SK-N-SH (cell line): ENCODE measurements around the gene INIP. TPM values are rescaled to one million over a fixed set of nuclear protein-coding genes. Genes with fewer than 3 reads are reported as not detected.

Experiments used
- CTCF ChIA-PET: fragments of 300-600, 350-600 bp; formaldehyde crosslinking; extraction: SDS; loops from one replicate; lab custom pipeline; 2021; lab: Yijun Ruan, JAX
- POLR2A ChIA-PET: fragments of 350-600 bp; sonication (Branson Sonifier 250); formaldehyde crosslinking; extraction: SDS; loops from one replicate; lab custom pipeline; 2020; ENCODE audit warnings: antibody characterized with exemption, inconsistent platforms; lab: Yijun Ruan, JAX
- DNase-seq: peaks from one replicate; pipeline ENCODE4 v3.0.0; 2012
- H2AFZ ChIP-seq: fragments of 200-600 bp; sonication (generic); 2 replicates; pipeline ENCODE4 v1.8.1; 2016; ENCODE audit warnings: antibody characterized with exemption, mild to moderate bottlenecking, low read depth
- H3F3A ChIP-seq: fragments of 200-600 bp; sonication (generic); replicated peaks from 2 replicates; pipeline ENCODE3; 2016; ENCODE audit warnings: antibody characterized with exemption, mild to moderate bottlenecking; ENCODE audit not compliant: insufficient read depth
- H3K27ac ChIP-seq, 2 experiments: fragments of 200-500 bp in 1 of 2; fragments of 200-600 bp in 1 of 2; sonication (Bioruptor generic) in 1 of 2; sonication (generic), shearing (Covaris generic) in 1 of 2; 2 replicates each; pipeline versions ENCODE4 v1.5.1 to v1.6.1; 2014 to 2016; ENCODE audit warnings: low read depth in 2 of 2, inconsistent platforms in 1 of 2, low read length in 1 of 2, mild to moderate bottlenecking in 1 of 2, mixed read lengths in 1 of 2
- H3K27me3 ChIP-seq: fragments of 200-600 bp; sonication (generic), shearing (Covaris generic); 2 replicates; pipeline ENCODE4 v1.6.1; 2016; ENCODE audit warnings: mixed run types; ENCODE audit not compliant: insufficient read depth
- H3K36me3 ChIP-seq, 2 experiments: fragments of 200-500 bp in 1 of 2; fragments of 200-600 bp in 1 of 2; sonication (Bioruptor generic) in 1 of 2; sonication (generic) in 1 of 2; replicated peaks in 1 of 2; 2 replicates each; pipeline versions ENCODE3 to v1.5.1; 2014 to 2016; ENCODE audit warnings: low read length in 1 of 2, mild to moderate bottlenecking in 1 of 2; ENCODE audit not compliant: insufficient read depth in 2 of 2, control insufficient read depth in 1 of 2
- H3K4me1 ChIP-seq, 2 experiments: fragments of 200-500 bp in 1 of 2; fragments of 200-600 bp in 1 of 2; sonication (Bioruptor generic) in 1 of 2; sonication (generic), shearing (Covaris generic) in 1 of 2; 2 replicates each; pipeline versions ENCODE4 v1.5.1 to v1.6.1; 2014 to 2016; ENCODE audit warnings: low read depth in 1 of 2, low read length in 1 of 2, mixed run types in 1 of 2; ENCODE audit not compliant: insufficient read depth in 2 of 2, control insufficient read depth in 1 of 2
- H3K4me2 ChIP-seq: fragments of 200-600 bp; sonication (generic), shearing (Covaris generic); 2 replicates; pipeline ENCODE4 v1.6.1; 2017; ENCODE audit warnings: mixed run types
- H3K4me3 ChIP-seq, 2 experiments: fragments of 200-500 bp in 1 of 2; fragments of 200-600 bp in 1 of 2; sonication (Bioruptor generic) in 1 of 2; sonication (generic), shearing (Covaris generic) in 1 of 2; 2 replicates each; pipeline versions ENCODE4 v1.5.1 to v1.8.1; 2014 to 2016; ENCODE audit warnings: low read depth in 2 of 2, inconsistent platforms in 1 of 2, low read length in 1 of 2, mild to moderate bottlenecking in 1 of 2, mixed read lengths in 1 of 2, moderate library complexity in 1 of 2
- H3K79me2 ChIP-seq: fragments of 200-600 bp; sonication (generic); 2 replicates; pipeline ENCODE4 v1.8.1; 2017; ENCODE audit warnings: mild to moderate bottlenecking; ENCODE audit not compliant: insufficient read depth
- H3K9ac ChIP-seq: fragments of 200-600 bp; sonication (generic); 2 replicates; pipeline ENCODE4 v1.6.1; 2017; ENCODE audit warnings: mixed run types
- H3K9me2 ChIP-seq: fragments of 200-600 bp; sonication (generic); 2 replicates; pipeline ENCODE4 v1.6.1; 2017; ENCODE audit warnings: mixed run types
- H3K9me3 ChIP-seq: fragments of 200-600 bp; sonication (generic); 2 replicates; pipeline ENCODE4 v1.6.1; 2017; ENCODE audit warnings: mixed run types, mild to moderate bottlenecking, moderate library complexity
- H4K20me1 ChIP-seq: fragments of 200-600 bp; sonication (generic); 2 replicates; pipeline ENCODE4 v1.6.1; 2017; ENCODE audit warnings: mild to moderate bottlenecking, mixed run types; ENCODE audit not compliant: insufficient read depth
- EP300 ChIP-seq, 2 experiments: IDR thresholded peaks; 2 replicates each; pipeline versions ENCODE4 v1.4.0 to v1.6.1; 2012; ENCODE audit warnings: borderline replicate concordance in 1 of 2, low read depth in 1 of 2, low read length in 1 of 2
- GABPA ChIP-seq: IDR thresholded peaks from 2 replicates; pipeline ENCODE4 v1.4.0; 2012; ENCODE audit warnings: low read depth, mild to moderate bottlenecking
- JUND ChIP-seq: IDR thresholded peaks from 2 replicates; pipeline ENCODE4 v1.4.0; 2012
- MEF2A ChIP-seq: IDR thresholded peaks from 2 replicates; pipeline ENCODE4 v1.4.0; 2012; ENCODE audit warnings: low read depth, borderline replicate concordance
- NFIC ChIP-seq: IDR thresholded peaks from 2 replicates; pipeline ENCODE4 v1.4.0; 2012; ENCODE audit warnings: borderline replicate concordance
- RAD21 ChIP-seq: IDR thresholded peaks from 2 replicates; pipeline ENCODE4 v1.6.1; 2012; ENCODE audit warnings: mild to moderate bottlenecking, low read length
- RFX5 ChIP-seq: IDR thresholded peaks from 2 replicates; pipeline ENCODE4 v1.6.1; 2012; ENCODE audit warnings: mild to moderate bottlenecking, improper control_type of control experiment, low read length
- SIN3A ChIP-seq: IDR thresholded peaks from 2 replicates; pipeline ENCODE4 v1.6.1; 2012; ENCODE audit warnings: low read depth, mild to moderate bottlenecking, low read length, moderate library complexity, borderline replicate concordance
- SMC3 ChIP-seq: IDR thresholded peaks from 2 replicates; pipeline ENCODE4 v1.6.1; 2012; ENCODE audit warnings: low read depth, low read length, improper control_type of control experiment
- TAF1 ChIP-seq: IDR thresholded peaks from 2 replicates; pipeline ENCODE4 v1.6.1; 2012; ENCODE audit warnings: low read depth, mild to moderate bottlenecking, low read length, moderate library complexity, borderline replicate concordance
- TCF12 ChIP-seq: IDR thresholded peaks from 2 replicates; pipeline ENCODE4 v1.4.0; 2012
- TEAD4 ChIP-seq: IDR thresholded peaks from 2 replicates; pipeline ENCODE4 v1.4.0; 2012; ENCODE audit warnings: mild to moderate bottlenecking, borderline replicate concordance; ENCODE audit not compliant: insufficient read depth
- WGBS: methylation state at CpG from one replicate; pipeline ENCODE4 v1.1.6; 2017; ENCODE audit warnings: low lambda C conversion rate; 5-methylcytosine and 5-hydroxymethylcytosine counted together
- polyA plus RNA-seq, 3 experiments: library from polyadenylated mRNA; depleted of rRNA; stranded (reverse); fragments of >200 nt; gene quantifications; 2 replicates each; pipeline ENCODE4 v1.2.3, GENCODE V29; 2012
- TF ChIP-seq, protein P1 (sequence below): IDR thresholded peaks from 2 replicates; pipeline ENCODE4; 2012
- TF ChIP-seq, protein P2 (sequence below): fragments of 200-600 bp; sonication (generic); IDR thresholded peaks from 2 replicates; pipeline ENCODE4 v1.6.1; 2017; ENCODE audit warnings: antibody characterized with exemption, mild to moderate bottlenecking, moderate library complexity
- TF ChIP-seq, protein P3 (sequence below): IDR thresholded peaks from 2 replicates; pipeline ENCODE4 v1.6.1; 2012; ENCODE audit warnings: mild to moderate bottlenecking, low read depth, low read length, moderate library complexity

INIP gene
- polyA plus RNA-seq, 1 of the 3 experiments (the other 2 are of a cell fraction) = 7.9 TPM

DNA sequence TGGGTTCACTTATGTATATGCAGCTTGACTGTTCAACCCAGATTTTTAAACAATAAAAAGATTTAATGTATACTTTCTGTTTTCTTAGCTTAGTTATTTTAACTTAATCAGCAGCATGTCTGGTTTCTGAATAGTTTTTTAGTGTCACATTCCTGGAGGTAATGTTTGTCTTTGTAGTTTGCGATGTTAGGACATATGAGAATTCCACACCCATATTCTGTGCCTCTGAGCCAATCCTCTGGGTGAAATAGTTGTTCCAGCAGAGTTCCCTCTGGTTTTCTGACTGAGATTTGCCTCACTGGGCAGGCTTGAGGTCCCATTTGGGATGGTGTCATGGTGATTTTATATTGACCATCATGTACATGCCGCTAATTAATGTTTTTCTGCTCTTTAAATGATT lies 48.6 kb downstream of the INIP start:
- Histone ChIP-seq H3K9ac (no peak overlapping the region), H4K20me1 (no peaks in the 10 kb centered on the region), H3K4me3 (no peak overlapping the region), H3K9me2 (no peaks in the 10 kb centered on the region), H3K27me3 (no peaks in the 10 kb centered on the region), H3K27ac (no peak overlapping the region), H3K79me2 (no peaks in the 10 kb centered on the region), H3K4me2 (no peak overlapping the region), H3K9me3 (no peaks in the 10 kb centered on the region), H3K4me1 (peaks cover 0 to 7% of the 10 kb centered on the region in 2 experiments; a peak in 1 of 4 replicates), H3K36me3 (no peaks in the 10 kb centered on the region), H2AFZ (no peak overlapping the region), H3F3A (peaks cover 5% of the 10 kb centered on the region)
- WGBS = 92% methylated on average over 2 of the region's 2 CpGs
- ChIA-PET POLR2A (no interaction called here), CTCF (no interaction called here)
- DNase-seq = no peak
- TF ChIP-seq EP300 (IDR thresholded peaks at IDR 0.05; ENCODE audit: borderline replicate concordance in 1 of 2, low read depth in 1 of 2, low read length in 1 of 2) = no peak
- no peak for TF ChIP-seq SIN3A
- TF ChIP-seq TCF12 = no peak
- TF ChIP-seq TEAD4 = no peak
- TF ChIP-seq, protein P1, sequence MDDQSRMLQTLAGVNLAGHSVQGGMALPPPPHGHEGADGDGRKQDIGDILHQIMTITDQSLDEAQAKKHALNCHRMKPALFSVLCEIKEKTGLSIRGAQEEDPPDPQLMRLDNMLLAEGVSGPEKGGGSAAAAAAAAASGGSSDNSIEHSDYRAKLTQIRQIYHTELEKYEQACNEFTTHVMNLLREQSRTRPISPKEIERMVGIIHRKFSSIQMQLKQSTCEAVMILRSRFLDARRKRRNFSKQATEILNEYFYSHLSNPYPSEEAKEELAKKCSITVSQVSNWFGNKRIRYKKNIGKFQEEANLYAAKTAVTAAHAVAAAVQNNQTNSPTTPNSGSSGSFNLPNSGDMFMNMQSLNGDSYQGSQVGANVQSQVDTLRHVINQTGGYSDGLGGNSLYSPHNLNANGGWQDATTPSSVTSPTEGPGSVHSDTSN = no peak
- TF ChIP-seq, protein P2, sequence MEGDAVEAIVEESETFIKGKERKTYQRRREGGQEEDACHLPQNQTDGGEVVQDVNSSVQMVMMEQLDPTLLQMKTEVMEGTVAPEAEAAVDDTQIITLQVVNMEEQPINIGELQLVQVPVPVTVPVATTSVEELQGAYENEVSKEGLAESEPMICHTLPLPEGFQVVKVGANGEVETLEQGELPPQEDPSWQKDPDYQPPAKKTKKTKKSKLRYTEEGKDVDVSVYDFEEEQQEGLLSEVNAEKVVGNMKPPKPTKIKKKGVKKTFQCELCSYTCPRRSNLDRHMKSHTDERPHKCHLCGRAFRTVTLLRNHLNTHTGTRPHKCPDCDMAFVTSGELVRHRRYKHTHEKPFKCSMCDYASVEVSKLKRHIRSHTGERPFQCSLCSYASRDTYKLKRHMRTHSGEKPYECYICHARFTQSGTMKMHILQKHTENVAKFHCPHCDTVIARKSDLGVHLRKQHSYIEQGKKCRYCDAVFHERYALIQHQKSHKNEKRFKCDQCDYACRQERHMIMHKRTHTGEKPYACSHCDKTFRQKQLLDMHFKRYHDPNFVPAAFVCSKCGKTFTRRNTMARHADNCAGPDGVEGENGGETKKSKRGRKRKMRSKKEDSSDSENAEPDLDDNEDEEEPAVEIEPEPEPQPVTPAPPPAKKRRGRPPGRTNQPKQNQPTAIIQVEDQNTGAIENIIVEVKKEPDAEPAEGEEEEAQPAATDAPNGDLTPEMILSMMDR = no peak
- TF ChIP-seq, protein P3, sequence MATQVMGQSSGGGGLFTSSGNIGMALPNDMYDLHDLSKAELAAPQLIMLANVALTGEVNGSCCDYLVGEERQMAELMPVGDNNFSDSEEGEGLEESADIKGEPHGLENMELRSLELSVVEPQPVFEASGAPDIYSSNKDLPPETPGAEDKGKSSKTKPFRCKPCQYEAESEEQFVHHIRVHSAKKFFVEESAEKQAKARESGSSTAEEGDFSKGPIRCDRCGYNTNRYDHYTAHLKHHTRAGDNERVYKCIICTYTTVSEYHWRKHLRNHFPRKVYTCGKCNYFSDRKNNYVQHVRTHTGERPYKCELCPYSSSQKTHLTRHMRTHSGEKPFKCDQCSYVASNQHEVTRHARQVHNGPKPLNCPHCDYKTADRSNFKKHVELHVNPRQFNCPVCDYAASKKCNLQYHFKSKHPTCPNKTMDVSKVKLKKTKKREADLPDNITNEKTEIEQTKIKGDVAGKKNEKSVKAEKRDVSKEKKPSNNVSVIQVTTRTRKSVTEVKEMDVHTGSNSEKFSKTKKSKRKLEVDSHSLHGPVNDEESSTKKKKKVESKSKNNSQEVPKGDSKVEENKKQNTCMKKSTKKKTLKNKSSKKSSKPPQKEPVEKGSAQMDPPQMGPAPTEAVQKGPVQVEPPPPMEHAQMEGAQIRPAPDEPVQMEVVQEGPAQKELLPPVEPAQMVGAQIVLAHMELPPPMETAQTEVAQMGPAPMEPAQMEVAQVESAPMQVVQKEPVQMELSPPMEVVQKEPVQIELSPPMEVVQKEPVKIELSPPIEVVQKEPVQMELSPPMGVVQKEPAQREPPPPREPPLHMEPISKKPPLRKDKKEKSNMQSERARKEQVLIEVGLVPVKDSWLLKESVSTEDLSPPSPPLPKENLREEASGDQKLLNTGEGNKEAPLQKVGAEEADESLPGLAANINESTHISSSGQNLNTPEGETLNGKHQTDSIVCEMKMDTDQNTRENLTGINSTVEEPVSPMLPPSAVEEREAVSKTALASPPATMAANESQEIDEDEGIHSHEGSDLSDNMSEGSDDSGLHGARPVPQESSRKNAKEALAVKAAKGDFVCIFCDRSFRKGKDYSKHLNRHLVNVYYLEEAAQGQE = no peak
- no peak for TF ChIP-seq GABPA
- no peak for TF ChIP-seq JUND
- TF ChIP-seq NFIC = no peak
- no peak for TF ChIP-seq RFX5
- no peak for TF ChIP-seq MEF2A
- TF ChIP-seq, all 33 proteins: peak for 0

DNA sequence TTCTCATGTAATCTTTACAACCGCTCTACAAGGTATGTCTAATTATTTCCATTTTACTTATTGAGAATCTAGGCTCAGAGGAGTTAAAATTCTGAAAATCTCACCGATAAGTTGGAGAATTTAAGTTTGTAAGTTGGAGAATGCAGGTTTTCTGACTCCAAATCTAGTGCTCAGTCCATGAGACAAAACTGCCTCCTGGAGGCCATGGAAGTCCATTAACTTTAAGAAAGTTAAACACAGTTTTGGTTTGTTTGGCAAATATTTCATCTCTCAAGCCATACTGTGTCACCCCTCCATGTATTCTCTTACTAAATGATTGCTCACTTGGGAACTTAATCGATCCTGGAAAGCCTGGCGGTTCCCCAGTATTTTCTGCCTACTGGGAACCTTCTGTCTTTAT lies 52.6 kb downstream of the INIP start:
- no peak overlapping the region for H3K27ac ChIP-seq
- H3K27me3 ChIP-seq = no peaks in the 10 kb centered on the region
- H3K36me3 ChIP-seq = no peaks in the 10 kb centered on the region
- H3K4me1 ChIP-seq = peaks cover 0 to 7% of the 10 kb centered on the region in 2 experiments; a peak in 1 of 4 replicates
- DNase-seq = no peak
- TF ChIP-seq RAD21 = peak; percentile 62
- TF ChIP-seq SMC3 = peak; percentile 42
- no peak for TF ChIP-seq TAF1
- TF ChIP-seq, protein P2 = peak; percentile 52
- H3K79me2 ChIP-seq = no peaks in the 10 kb centered on the region
- H3K9me3 ChIP-seq = no peaks in the 10 kb centered on the region
- no peak overlapping the region for H3K4me3 ChIP-seq
- no peak overlapping the region for H3K4me2 ChIP-seq
- H3K9me2 ChIP-seq = no peaks in the 10 kb centered on the region
- no peak overlapping the region for H2AFZ ChIP-seq
- H3F3A ChIP-seq = peaks cover 7% of the 10 kb centered on the region
- H4K20me1 ChIP-seq = no peaks in the 10 kb centered on the region
- CTCF ChIA-PET = interaction anchor here (1.5 kb wide), 1 partner anchor 303 kb away, joined by 3 read pairs; no protein-coding TSS in a partner anchor
- no peak overlapping the region for H3K9ac ChIP-seq
- POLR2A ChIA-PET = no interaction called here
- 87% methylated on average over 4 of the region's 4 CpGs for WGBS
